ENCODE data around the gene CD79A.
A peak's percentile ranks its signal among the peaks of the same experiment; 100 is the strongest.

- peak; percentile 9 to 13 for TF ChIP-seq CTCF (IDR thresholded peaks at IDR 0.05; ENCODE audit: extremely low read depth in 1 of 2, insufficient read depth in 1 of 2, low read depth in 1 of 2, low read length in 2 of 2)
- TF ChIP-seq POLR2AphosphoS5 (IDR thresholded peaks at IDR 0.05; ENCODE audit: insufficient read depth, low read depth, low read length), result no peak
- TF ChIP-seq POLR2A (IDR thresholded peaks at IDR 0.05; ENCODE audit: low read depth, low read length), result no peak
- TF ChIP-seq MYC (IDR thresholded peaks at IDR 0.05; ENCODE audit: low read depth, low read length), result no peak
- TF ChIP-seq MAX (IDR thresholded peaks at IDR 0.05; ENCODE audit: insufficient read depth, insufficient read length), result no peak
Measured at GRCh38 chr19:41895745-41896580, 18.9 kb downstream of the CD79A start.
